Stomach smooth muscle (tissue), 2 donors: Measurements from ENCODE around the gene GPR183.

Source experiments
- H3K27ac ChIP-seq: one replicate; pipeline ENCODE4 v1.7.0; 2013; ENCODE audit warnings: mild to moderate bottlenecking, low read length, inconsistent platforms
- H3K27me3 ChIP-seq, 2 donors: one replicate each; pipeline ENCODE4 v1.7.0; 2013; ENCODE audit warnings: low read length in 2 of 2; ENCODE audit not compliant: insufficient read depth in 2 of 2, control insufficient read depth in 1 of 2
- H3K36me3 ChIP-seq, 2 donors: one replicate each; pipeline ENCODE4 v1.7.0; 2013; ENCODE audit warnings: low read length in 2 of 2; ENCODE audit not compliant: control insufficient read depth in 2 of 2, insufficient read depth in 2 of 2
- H3K4me1 ChIP-seq: one replicate; pipeline ENCODE4 v1.7.0; 2013; ENCODE audit warnings: low read length; ENCODE audit not compliant: control insufficient read depth, insufficient read depth
- H3K4me3 ChIP-seq, 2 donors: one replicate each; pipeline ENCODE4 v1.7.0; 2013; ENCODE audit warnings: low read length in 2 of 2
- H3K9ac ChIP-seq, 2 donors: one replicate each; pipeline ENCODE4 v1.7.0; 2013; ENCODE audit warnings: low read length in 2 of 2, mild to moderate bottlenecking in 1 of 2
- H3K9me3 ChIP-seq, 2 donors: one replicate each; pipeline ENCODE4 v1.7.0; 2013; ENCODE audit warnings: low read length in 2 of 2; ENCODE audit not compliant: control insufficient read depth in 2 of 2
- donor health status: healthy.
- donor health status: Pancreatic carcinoma.

GPR183 gene

GRCh38 chr13:99307247-99307646 is at the start of gene GPR183:
TSS of gene GPR183 (minus strand) at chr13:99307399. CDS start at chr13:99296145, 11,254 bp downstream.
- H3K4me3 ChIP-seq: peak within 1 kb of the TSS; percentile 68
- peak within 1 kb of the TSS; percentile 43 for H3K27ac ChIP-seq
- H3K9ac ChIP-seq: peak within 1 kb of the TSS; percentile 75 to 77
- peaks cover 27% of the 10 kb centered on the region for H3K4me1 ChIP-seq
- H3K27me3 ChIP-seq: no peaks in the 10 kb centered on the region
- H3K9me3 ChIP-seq: no peaks in the 10 kb centered on the region
- H3K36me3 ChIP-seq: no peaks in the 10 kb centered on the region

DNA sequence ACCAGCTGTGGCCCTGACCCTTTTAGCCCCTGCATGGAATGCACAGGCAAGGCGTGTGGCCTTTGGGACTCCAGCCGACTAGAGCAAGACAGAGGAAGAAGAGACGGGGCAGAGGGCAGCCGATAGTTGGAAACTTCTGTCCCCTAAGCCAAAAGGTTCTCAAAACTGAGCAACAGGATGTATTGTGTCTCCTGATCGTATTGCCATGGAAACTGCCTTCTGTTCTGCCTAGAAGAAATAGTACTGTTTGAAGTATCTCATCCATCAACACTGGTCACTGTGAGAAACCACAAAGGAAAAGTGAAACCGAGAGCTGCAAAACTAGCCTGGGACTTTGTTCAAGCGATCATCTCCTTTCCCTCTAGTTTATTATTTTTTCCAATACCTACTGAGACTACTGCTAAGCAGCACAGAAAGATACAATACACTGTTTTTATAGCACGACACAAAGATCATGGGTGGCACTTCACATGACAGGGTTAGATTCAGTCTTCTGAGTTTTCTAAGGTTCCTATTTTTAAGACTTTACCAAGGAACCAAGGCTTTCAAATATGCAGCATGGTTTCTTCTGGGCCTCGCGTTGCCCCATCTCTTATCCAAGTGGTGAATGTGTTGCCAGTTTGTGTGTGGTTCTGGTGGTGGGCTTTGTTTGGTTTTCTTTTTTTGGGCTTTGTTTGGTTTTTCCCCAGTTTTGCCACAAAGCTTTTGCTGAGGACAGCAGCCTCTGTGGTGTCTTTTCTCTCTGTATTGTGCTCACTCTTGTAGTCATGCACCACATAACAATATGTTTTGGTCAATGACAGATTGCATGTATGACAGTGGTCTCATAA is 49.3 kb upstream of the GPR183 start:
- H3K4me3 ChIP-seq: peak overlapping the region; percentile 52 to 66
- no peaks in the 10 kb centered on the region for H3K27me3 ChIP-seq
- peaks cover 34% of the 10 kb centered on the region for H3K4me1 ChIP-seq
- no peaks in the 10 kb centered on the region for H3K9me3 ChIP-seq
- H3K36me3 ChIP-seq: peaks cover 3 to 8% of the 10 kb centered on the region in 2 donors
- H3K27ac ChIP-seq: peak overlapping the region; percentile 58
- peak overlapping the region; percentile 0 to 29 for H3K9ac ChIP-seq

DNA sequence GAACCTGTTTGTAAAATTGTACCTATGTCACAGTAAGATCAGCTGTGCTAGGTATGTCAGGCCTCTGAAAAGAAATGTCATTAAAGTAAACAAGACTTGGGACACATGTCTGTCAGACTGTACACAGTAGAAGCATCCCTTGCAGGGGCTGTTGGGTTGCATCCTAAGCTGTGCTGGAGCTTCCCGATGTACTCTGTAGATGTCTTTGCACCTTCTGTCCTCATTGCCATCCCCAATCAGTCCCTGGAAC is 48.7 kb upstream of the GPR183 start:
- H3K9ac ChIP-seq: peak overlapping the region in 1 of 2 donors; percentile 29
- H3K9me3 ChIP-seq: no peaks in the 10 kb centered on the region
- H3K4me1 ChIP-seq: peaks cover 34% of the 10 kb centered on the region
- no peaks in the 10 kb centered on the region for H3K27me3 ChIP-seq
- H3K36me3 ChIP-seq: peaks cover 0 to 8% of the 10 kb centered on the region in 2 donors
- peak overlapping the region; percentile 58 for H3K27ac ChIP-seq
- H3K4me3 ChIP-seq: peak overlapping the region; percentile 52 to 66

GRCh38 chr13:99355267-99356011 is 48.2 kb upstream of the GPR183 start:
- Histone ChIP-seq H3K36me3 (peaks cover 0 to 9% of the 10 kb centered on the region in 2 donors), H3K9ac (no peak overlapping the region), H3K4me3 (peak overlapping the region in 1 of 2 donors; percentile 66), H3K9me3 (no peaks in the 10 kb centered on the region), H3K4me1 (peaks cover 34% of the 10 kb centered on the region), H3K27me3 (no peaks in the 10 kb centered on the region), H3K27ac (peak overlapping the region; percentile 58)

DNA sequence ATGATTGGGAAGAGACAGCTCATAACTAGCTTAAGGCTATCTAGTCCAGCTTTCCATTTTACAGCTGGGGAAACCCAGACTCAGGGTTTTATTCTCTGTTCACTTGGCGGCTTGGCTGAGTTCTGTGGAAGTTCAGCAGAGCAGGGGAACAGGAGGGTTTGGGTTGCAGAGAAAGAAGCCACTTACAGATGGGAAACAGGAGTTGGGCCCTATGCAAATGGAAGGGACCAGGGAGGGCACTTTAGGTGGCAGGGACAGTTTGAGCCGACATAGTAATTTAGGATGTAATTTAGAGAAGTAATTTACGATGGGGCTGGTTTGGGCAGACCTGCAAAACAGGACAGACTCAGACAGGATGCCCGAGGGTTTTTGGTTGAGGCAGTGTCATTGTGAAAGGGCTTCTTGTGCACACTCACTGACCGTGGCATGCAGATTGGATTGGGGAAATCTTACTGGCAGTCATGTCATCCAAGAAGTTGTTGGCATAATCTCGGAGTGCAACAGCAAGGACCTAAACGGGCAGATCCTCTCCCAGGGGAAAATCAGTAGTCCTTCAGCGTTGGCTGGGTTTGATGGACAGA is 47.3 kb upstream of the GPR183 start:
- H3K4me3 ChIP-seq: no peak overlapping the region
- H3K27ac ChIP-seq: no peak overlapping the region
- peaks cover 34% of the 10 kb centered on the region for H3K4me1 ChIP-seq
- no peaks in the 10 kb centered on the region for H3K9me3 ChIP-seq
- peaks cover 0 to 9% of the 10 kb centered on the region in 2 donors for H3K36me3 ChIP-seq
- H3K27me3 ChIP-seq: no peaks in the 10 kb centered on the region
- H3K9ac ChIP-seq: no peak overlapping the region

DNA sequence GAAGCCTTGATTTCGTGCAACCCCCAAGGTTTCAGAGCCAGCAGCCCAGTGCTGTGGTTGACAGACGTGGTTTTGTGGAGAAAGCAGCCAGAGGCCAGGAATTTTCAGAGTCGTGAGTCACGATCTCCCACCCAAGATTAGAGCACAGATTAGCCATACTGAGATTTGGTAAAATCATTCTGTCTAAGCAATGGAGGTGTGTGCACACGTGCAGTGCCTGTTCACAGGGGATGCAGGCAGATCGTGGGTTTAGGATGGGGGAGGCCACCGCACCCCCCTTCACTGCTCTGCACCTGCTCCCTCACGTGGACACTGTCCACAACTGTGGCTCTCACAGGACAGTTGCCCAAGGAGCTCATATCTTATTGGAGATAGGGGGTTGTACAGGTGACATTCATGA is 46.6 kb upstream of the GPR183 start:
- Histone ChIP-seq H3K4me3 (no peak overlapping the region), H3K9ac (no peak overlapping the region), H3K27ac (no peak overlapping the region), H3K27me3 (no peaks in the 10 kb centered on the region), H3K36me3 (peaks cover 0 to 9% of the 10 kb centered on the region in 2 donors), H3K4me1 (peaks cover 34% of the 10 kb centered on the region), H3K9me3 (no peaks in the 10 kb centered on the region)

DNA sequence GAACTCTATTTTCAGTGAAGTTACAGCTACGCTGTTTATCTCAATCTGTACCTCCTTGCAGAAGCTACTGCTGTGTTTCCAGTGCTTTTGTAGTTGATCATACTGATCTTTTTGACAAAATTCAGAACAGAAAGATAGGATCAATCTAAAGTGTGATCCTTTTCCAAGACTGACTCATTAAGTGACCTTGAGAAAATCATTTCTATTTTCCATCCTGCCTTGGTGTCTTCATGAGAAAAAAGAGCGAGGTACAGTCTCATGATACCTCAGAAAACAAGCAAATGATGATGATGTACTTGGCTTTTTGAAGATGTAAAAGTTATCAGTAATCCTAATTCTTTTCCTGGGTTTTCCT is 46.0 kb upstream of the GPR183 start:
- Histone ChIP-seq H3K27me3 (no peaks in the 10 kb centered on the region), H3K4me3 (no peak overlapping the region), H3K36me3 (peaks cover 0 to 10% of the 10 kb centered on the region in 2 donors), H3K9ac (no peak overlapping the region), H3K4me1 (peaks cover 34% of the 10 kb centered on the region), H3K27ac (no peak overlapping the region), H3K9me3 (no peaks in the 10 kb centered on the region)

DNA sequence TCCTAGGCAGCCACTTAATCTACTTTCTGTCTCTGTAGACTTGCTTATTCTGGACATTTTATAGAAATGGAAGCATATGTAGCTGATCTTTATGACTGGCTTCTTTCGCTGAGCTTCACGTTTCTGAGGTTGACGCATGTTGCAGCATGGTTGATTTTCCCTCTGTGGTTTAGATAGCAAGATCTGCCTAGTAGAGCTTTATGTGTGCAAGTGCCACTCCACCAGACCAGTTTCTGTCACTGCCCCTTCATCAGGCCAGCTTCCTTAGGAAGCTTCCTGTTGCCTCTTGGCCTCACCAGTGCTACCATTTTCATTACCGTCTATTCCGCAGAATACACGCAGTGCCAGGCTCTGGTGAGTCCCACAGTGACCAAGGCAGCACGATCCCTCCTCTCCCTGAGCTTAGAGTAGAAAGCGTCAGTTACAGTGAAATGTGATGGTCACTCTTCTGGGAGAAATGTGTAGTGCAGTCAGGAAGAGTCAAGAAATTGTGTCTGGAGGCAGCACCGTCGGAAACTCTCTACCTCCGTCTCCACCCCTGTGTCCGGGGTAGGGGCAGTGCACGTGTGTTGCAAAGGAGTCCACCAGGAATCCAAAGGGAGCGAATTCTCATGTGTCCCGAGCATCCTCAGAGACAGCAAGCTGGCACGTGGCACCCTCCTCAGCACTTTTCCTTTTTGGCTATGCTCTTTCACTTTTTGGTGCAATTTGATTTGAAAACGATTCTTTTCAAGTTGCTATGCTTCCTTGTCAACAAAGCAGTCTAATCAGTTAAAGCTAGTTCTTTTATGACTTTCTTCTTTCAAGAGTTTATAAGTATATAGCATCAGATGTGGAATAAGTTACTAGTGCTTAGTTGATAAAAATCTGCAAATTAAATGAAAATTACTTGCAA is 45.4 kb upstream of the GPR183 start:
- H3K27ac ChIP-seq: no peak overlapping the region
- no peak overlapping the region for H3K9ac ChIP-seq
- H3K9me3 ChIP-seq: no peaks in the 10 kb centered on the region
- peaks cover 30% of the 10 kb centered on the region for H3K4me1 ChIP-seq
- H3K4me3 ChIP-seq: no peak overlapping the region
- no peaks in the 10 kb centered on the region for H3K27me3 ChIP-seq
- H3K36me3 ChIP-seq: peaks cover 0 to 13% of the 10 kb centered on the region in 2 donors

DNA sequence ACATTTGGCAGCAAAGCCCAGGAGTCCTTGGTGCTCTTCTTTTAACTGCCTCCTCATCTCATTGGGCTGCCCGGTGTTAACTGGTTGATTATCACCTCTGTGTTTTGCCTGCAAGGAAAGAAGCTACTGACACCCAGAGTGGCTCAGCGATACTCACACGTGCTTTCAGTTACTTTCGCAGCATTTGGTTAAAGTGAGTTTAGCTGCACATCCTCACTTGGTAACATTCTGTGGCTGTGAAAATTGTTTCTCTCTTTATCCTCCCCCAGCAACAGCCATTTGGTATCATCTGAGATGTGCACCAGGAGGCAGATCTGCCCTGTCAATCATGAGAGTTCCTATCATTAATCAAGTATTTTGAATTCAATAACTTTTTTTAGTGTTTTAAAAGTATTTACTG is 44.6 kb upstream of the GPR183 start:
- Histone ChIP-seq H3K4me3 (no peak overlapping the region), H3K27me3 (no peaks in the 10 kb centered on the region), H3K9me3 (no peaks in the 10 kb centered on the region), H3K4me1 (peaks cover 21% of the 10 kb centered on the region), H3K9ac (no peak overlapping the region), H3K36me3 (peaks cover 0 to 13% of the 10 kb centered on the region in 2 donors), H3K27ac (no peak overlapping the region)

GRCh38 chr13:99350191-99350590 is 43.0 kb upstream of the GPR183 start:
- Histone ChIP-seq H3K27ac (no peak overlapping the region), H3K36me3 (peaks cover 0 to 20% of the 10 kb centered on the region in 2 donors)

More at GRCh38 chr13:99350191-99350590, 43.0 kb upstream of the GPR183 start:
- H3K4me1 ChIP-seq: peaks cover 9% of the 10 kb centered on the region
- no peak overlapping the region for H3K9ac ChIP-seq
- H3K4me3 ChIP-seq: no peak overlapping the region
- no peaks in the 10 kb centered on the region for H3K27me3 ChIP-seq
- H3K9me3 ChIP-seq: no peaks in the 10 kb centered on the region
